Epithelial cell of proximal tubule (primary cell): ENCODE results near the gene KRTAP29-1. TPM values are rescaled to one million over a fixed set of nuclear protein-coding genes. Genes with fewer than 3 reads are reported as not detected.
"Not testable (repeated sequence)": the region's sequence is repeated elsewhere in the genome, so short reads cannot be mapped to it uniquely, and the experiment has no call there.

Experiments used
- DNase-seq: peaks from one replicate; pipeline ENCODE4 v3.0.0-alpha.2; 2011; ENCODE audit warnings: low read depth
- H3K4me3 ChIP-seq: 2 replicates; pipeline ENCODE4 v1.5.1; 2011; ENCODE audit warnings: low read depth, mild to moderate bottlenecking, low read length
- CTCF ChIP-seq: conservative IDR thresholded peaks from 2 replicates; pipeline ENCODE4 v1.5.1; 2012; ENCODE audit warnings: low read depth, mild to moderate bottlenecking, low read length
- total RNA-seq: library from RNA; depleted of rRNA; stranded (reverse); fragments of >200 nt; gene quantifications from 2 replicates; pipeline ENCODE4 v1.2.3, GENCODE V29; 2015

KRTAP29-1 gene
- total RNA-seq, 1 donor from 2014 or later: not detected

- no peak overlapping the region for H3K4me3 ChIP-seq
- DNase-seq: no peak
- no peak for TF ChIP-seq CTCF
Measured at GRCh38 chr17:41296846-41297245, 5.8 kb downstream of the KRTAP29-1 start.

GRCh38 chr17:41294016-41294415 is 8.6 kb downstream of the KRTAP29-1 start:
- H3K4me3 ChIP-seq: no peak overlapping the region
- no peak for DNase-seq
- TF ChIP-seq CTCF: no peak

GRCh38 chr17:41287050-41287449 is 15.6 kb downstream of the KRTAP29-1 start:
- H3K4me3 ChIP-seq: no peak overlapping the region
- DNase-seq: no peak
- no peak for TF ChIP-seq CTCF

GRCh38 chr17:41284546-41284945 is 18.1 kb downstream of the KRTAP29-1 start:
- DNase-seq: no peak
- H3K4me3 ChIP-seq: no peak overlapping the region
- TF ChIP-seq CTCF: no peak

- no peak overlapping the region for H3K4me3 ChIP-seq
- no peak for TF ChIP-seq CTCF
- no peak for DNase-seq
Measured at GRCh38 chr17:41284043-41284442, 18.6 kb downstream of the KRTAP29-1 start.

- H3K4me3 ChIP-seq: no peak overlapping the region
- no peak for DNase-seq
- no peak for TF ChIP-seq CTCF
Measured at GRCh38 chr17:41278176-41278955, 24.3 kb downstream of the KRTAP29-1 start.

- not testable (repeated sequence) for H3K4me3 ChIP-seq, DNase-seq
Measured at GRCh38 chr17:41275648-41276190, 26.9 kb downstream of the KRTAP29-1 start, which contains the start of gene KRTAP9-7. Gene KRTAP9-7 (plus strand): TSS chr17:41275698. CDS start chr17:41275698, 0 bp downstream.
